Upper lobe of left lung (tissue), 6 donors: ENCODE results near the gene CRTAC1. TPM values are rescaled to one million over a fixed set of nuclear protein-coding genes. Genes with fewer than 3 reads are reported as not detected.

Experiments used
- ATAC-seq, 2 donors: fragments of 200-7000 bp; cut with Tn5 transposase; one replicate each; pipeline ENCODE4 v1.9.1; 2022; ENCODE audit warnings: mild to moderate bottlenecking in 2 of 2, moderate library complexity in 2 of 2; ENCODE audit not compliant: low FRiP score in 2 of 2
- DNase-seq, 2 donors: peaks; one replicate each; pipeline ENCODE4 v3.0.0-alpha.2; 2019 to 2020
- H3K27ac ChIP-seq, 4 donors: fragments of 200-600 bp; sonication (generic); one replicate each; pipeline ENCODE4 v1.5.1; 2016 to 2019
- H3K27me3 ChIP-seq, 4 donors: fragments of 200-600 bp; sonication (generic); one replicate each; pipeline ENCODE4 v1.5.1; 2017 to 2019
- H3K36me3 ChIP-seq, 4 donors: fragments of 200-600 bp; sonication (generic); one replicate each; pipeline ENCODE4 v1.5.1; 2016 to 2019
- H3K4me1 ChIP-seq, 4 donors: fragments of 200-600 bp; sonication (generic); one replicate each; pipeline ENCODE4 v1.5.1; 2018 to 2019
- H3K4me3 ChIP-seq, 4 donors: fragments of 200-600 bp; sonication (generic); one replicate each; pipeline ENCODE4 v1.5.1; 2017 to 2019; ENCODE audit warnings: mild to moderate bottlenecking in 2 of 4, moderate library complexity in 1 of 4
- H3K9me3 ChIP-seq, 4 donors: fragments of 200-600 bp; sonication (generic); one replicate each; pipeline ENCODE4 v1.5.1; 2018 to 2019
- EP300 ChIP-seq, 4 donors: sonication (generic); formaldehyde crosslinking; IDR thresholded peaks; one replicate each; pipeline ENCODE4 v1.5.1; 2017; ENCODE audit warnings: antibody characterized with exemption in 4 of 4, control low read depth in 2 of 4
- POLR2A ChIP-seq, 4 donors: fragments of 450-650 bp; IDR thresholded peaks; one replicate each; pipeline ENCODE4 v1.5.1; 2016 to 2017; ENCODE audit warnings: antibody characterized with exemption in 4 of 4, mild to moderate bottlenecking in 2 of 4
- POLR2AphosphoS5 ChIP-seq, 2 donors: sonication (generic); formaldehyde crosslinking; IDR thresholded peaks; one replicate each; pipeline ENCODE4 v1.5.1; 2017; ENCODE audit warnings: antibody characterized with exemption in 2 of 2
- WGBS, 2 donors: methylation state at CpG; one replicate each; pipeline ENCODE4 v1.1.5; 2017 to 2018; 5-methylcytosine and 5-hydroxymethylcytosine counted together
- total RNA-seq, 6 donors: library from RNA; depleted of rRNA in 4 of 6; stranded (reverse); fragments of >200 nt in 4 of 6; gene quantifications; one replicate each; pipeline versions ENCODE4 v1.1.0 to v1.2.1, GENCODE V29; 2016 to 2021
- TF ChIP-seq, protein P1 (sequence below), 6 experiments: fragments of 450-650 bp in 4 of 6; fragments of 200-600 bp in 2 of 6; sonication (generic) in 2 of 6; IDR thresholded peaks; one replicate each; pipeline ENCODE4 v1.5.1; 2016 to 2019; ENCODE audit warnings: antibody characterized with exemption in 6 of 6
- donor health status: DM: no; HTN: no; CAD: no; lungs with moderate emphysema.
- donor health status: DM: no; HTN: yes; CAD: no; lungs with severe emphysema.

The CRTAC1 gene, protein sequence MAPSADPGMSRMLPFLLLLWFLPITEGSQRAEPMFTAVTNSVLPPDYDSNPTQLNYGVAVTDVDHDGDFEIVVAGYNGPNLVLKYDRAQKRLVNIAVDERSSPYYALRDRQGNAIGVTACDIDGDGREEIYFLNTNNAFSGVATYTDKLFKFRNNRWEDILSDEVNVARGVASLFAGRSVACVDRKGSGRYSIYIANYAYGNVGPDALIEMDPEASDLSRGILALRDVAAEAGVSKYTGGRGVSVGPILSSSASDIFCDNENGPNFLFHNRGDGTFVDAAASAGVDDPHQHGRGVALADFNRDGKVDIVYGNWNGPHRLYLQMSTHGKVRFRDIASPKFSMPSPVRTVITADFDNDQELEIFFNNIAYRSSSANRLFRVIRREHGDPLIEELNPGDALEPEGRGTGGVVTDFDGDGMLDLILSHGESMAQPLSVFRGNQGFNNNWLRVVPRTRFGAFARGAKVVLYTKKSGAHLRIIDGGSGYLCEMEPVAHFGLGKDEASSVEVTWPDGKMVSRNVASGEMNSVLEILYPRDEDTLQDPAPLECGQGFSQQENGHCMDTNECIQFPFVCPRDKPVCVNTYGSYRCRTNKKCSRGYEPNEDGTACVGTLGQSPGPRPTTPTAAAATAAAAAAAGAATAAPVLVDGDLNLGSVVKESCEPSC
- total RNA-seq = 100 to 1,000 TPM in 2 of 6 donors, 10 to 100 TPM in 4; 40.6 to 123 (median 77.3) TPM

DNA sequence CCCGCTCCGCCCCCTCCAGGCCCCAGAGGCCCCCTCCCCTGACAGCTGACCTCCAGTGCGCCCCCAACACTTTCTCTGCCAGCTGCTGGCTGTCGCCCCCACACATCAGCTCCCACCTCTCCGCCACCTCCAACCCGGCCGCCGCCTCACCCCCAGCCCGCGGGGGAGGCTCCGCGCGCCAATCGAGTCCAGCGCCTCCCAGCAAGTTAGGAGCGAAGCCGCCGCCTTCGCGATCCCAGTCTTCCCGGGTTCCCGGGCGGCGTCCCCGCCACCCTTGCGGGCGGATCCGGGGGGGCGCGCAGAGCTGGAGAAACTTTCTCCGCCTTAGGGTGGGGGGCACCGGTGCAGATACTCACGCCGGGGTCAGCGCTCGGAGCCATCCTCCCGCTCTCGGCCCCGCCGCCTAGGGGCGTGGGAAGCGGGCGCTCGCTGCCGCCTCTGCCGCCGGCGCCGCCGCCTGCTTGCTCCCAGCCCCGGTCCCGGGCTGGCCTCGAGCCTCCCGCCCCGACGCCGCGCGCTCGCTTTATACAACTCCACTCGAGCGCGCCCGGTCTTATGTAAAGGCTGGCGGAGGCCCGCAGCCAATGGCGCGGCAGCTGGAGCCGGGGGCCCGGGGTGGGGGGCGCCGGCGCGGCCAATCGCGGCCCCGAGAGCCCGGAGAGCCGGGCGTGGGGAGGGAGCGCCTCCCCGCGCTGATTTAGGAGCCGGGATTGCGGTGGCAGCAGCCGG lies at the start of gene CRTAC1:
Gene CRTAC1 (minus strand): TSS at position 529 of the 729 bp plus-strand sequence. CDS start 149 bp downstream, at position 380.
- WGBS, 2 donors = 1 to 4% methylated on average over 15 to 20 of the region's 86 CpGs
- TF ChIP-seq, protein P1, sequence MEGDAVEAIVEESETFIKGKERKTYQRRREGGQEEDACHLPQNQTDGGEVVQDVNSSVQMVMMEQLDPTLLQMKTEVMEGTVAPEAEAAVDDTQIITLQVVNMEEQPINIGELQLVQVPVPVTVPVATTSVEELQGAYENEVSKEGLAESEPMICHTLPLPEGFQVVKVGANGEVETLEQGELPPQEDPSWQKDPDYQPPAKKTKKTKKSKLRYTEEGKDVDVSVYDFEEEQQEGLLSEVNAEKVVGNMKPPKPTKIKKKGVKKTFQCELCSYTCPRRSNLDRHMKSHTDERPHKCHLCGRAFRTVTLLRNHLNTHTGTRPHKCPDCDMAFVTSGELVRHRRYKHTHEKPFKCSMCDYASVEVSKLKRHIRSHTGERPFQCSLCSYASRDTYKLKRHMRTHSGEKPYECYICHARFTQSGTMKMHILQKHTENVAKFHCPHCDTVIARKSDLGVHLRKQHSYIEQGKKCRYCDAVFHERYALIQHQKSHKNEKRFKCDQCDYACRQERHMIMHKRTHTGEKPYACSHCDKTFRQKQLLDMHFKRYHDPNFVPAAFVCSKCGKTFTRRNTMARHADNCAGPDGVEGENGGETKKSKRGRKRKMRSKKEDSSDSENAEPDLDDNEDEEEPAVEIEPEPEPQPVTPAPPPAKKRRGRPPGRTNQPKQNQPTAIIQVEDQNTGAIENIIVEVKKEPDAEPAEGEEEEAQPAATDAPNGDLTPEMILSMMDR (IDR thresholded peaks at IDR 0.05) = peak in 2 of 6 experiments; percentile 4 to 10
- TF ChIP-seq POLR2A (IDR thresholded peaks at IDR 0.05) (peak in 3 of 4 donors; percentile 29 to 95 (median 72)), POLR2AphosphoS5 (IDR thresholded peaks at IDR 0.05) (peak in 1 of 2 donors; percentile 80), EP300 (IDR thresholded peaks at IDR 0.05) (no peak)
- ATAC-seq = peak; percentile 34 to 85
- Histone ChIP-seq H3K36me3 (no peaks in the 10 kb centered on the region), H3K9me3 (no peaks in the 10 kb centered on the region), H3K4me3 (peak within 1 kb of the TSS; percentile 25 to 55 (median 44)), H3K4me1 (peaks cover 16 to 34% (median 21%) of the 10 kb centered on the region in 4 donors), H3K27me3 (peaks cover 0 to 25% (median 9%) of the 10 kb centered on the region in 4 donors), H3K27ac (peak within 1 kb of the TSS in 1 of 4 donors; percentile 39)
- peak; percentile 75 to 94 for DNase-seq

DNA sequence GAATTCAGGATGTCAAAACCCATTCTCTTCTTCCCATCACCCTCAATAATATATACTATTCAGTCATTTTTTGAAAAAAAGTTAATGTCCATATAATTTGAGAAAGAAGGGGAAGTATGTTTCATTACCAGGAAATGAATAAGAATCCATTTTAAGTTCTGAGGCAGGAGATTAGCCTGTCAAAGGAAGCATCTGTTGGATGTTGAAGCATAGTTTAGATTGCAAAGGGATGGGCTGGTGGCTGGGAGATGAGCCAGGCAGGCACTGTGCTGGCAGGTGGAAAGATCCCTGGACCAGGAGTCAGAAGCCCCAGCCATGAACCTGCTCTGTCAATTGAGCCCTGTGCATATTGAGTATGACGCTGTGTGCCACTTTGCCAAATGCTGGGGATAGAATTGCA lies 48.4 kb upstream of the CRTAC1 start:
- 100% methylated on average over 1 of the region's 1 CpG for WGBS, 2 donors

DNA sequence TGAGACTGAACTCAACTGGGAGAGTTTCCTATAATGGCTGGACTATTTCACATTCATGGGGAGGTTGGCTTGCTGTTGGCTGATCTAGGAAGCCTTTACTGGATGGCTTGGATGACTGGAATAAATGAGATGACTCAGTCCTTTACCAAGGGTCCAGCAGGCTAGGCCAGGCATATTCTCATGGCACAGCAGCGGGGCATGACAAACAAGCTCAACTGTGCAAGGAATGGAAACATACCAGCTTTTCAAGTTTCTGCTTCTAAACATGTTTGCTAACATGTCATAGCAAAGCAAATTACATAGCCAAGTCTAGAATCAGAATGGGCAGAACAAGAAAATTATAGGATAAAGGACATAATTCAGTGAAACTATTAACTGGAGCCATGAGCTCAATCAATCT lies 46.8 kb upstream of the CRTAC1 start:
- no peaks in the 10 kb centered on the region for H3K4me1 ChIP-seq
- no peaks in the 10 kb centered on the region for H3K27me3 ChIP-seq
- 64 to 100% methylated on average over 1 of the region's 1 CpG for WGBS, 2 donors
- H3K4me3 ChIP-seq = no peak overlapping the region
- H3K27ac ChIP-seq = no peak overlapping the region
- TF ChIP-seq POLR2A (IDR thresholded peaks at IDR 0.05) = no peak
- TF ChIP-seq EP300 (IDR thresholded peaks at IDR 0.05) = no peak
- TF ChIP-seq, protein P1 (IDR thresholded peaks at IDR 0.05) = no peak
- no peaks in the 10 kb centered on the region for H3K36me3 ChIP-seq
- DNase-seq (no peak), ATAC-seq (no peak)
- H3K9me3 ChIP-seq = no peaks in the 10 kb centered on the region

More for the DNA sequence above, 48.4 kb upstream of the CRTAC1 start:
- Histone ChIP-seq H3K4me3 (no peak overlapping the region), H3K27me3 (no peaks in the 10 kb centered on the region), H3K36me3 (no peaks in the 10 kb centered on the region), H3K9me3 (no peaks in the 10 kb centered on the region), H3K27ac (no peak overlapping the region), H3K4me1 (no peaks in the 10 kb centered on the region)
- DNase-seq = no peak
- TF ChIP-seq, protein P1 (IDR thresholded peaks at IDR 0.05) = no peak
- no peak for ATAC-seq

DNA sequence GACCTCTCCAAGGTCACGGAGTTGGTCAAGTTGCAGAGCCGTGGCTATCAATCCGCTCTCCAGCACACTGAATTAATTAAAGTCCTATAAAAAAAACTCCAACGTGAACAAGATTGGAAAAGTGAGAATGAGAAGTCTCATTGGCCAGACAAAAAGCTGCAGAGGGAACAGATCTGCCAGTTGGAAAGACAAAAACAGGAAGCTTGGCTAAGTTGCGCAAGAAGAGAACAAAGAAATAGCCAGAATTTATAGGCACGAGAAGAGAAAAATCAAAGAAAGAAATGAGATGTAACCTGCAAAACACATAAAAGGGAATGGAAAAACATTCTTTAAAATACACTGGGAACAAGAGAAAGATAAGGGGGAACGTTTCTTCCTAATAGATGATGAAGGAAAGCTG lies 45.7 kb upstream of the CRTAC1 start:
- TF ChIP-seq EP300 (IDR thresholded peaks at IDR 0.05) (no peak), POLR2A (IDR thresholded peaks at IDR 0.05) (no peak), POLR2AphosphoS5 (IDR thresholded peaks at IDR 0.05) (no peak)
- TF ChIP-seq, protein P1 (IDR thresholded peaks at IDR 0.05) = no peak
- DNase-seq (no peak), ATAC-seq (no peak)
- no peaks in the 10 kb centered on the region for H3K36me3 ChIP-seq
- no peaks in the 10 kb centered on the region for H3K27me3 ChIP-seq
- H3K4me1 ChIP-seq = no peaks in the 10 kb centered on the region
- H3K27ac ChIP-seq = no peak overlapping the region
- no peaks in the 10 kb centered on the region for H3K9me3 ChIP-seq
- no peak overlapping the region for H3K4me3 ChIP-seq
- 54 to 55% methylated on average over 7 of the region's 7 CpGs for WGBS, 2 donors
